ENCODE measurements around the gene NAALAD2. TPM values are rescaled to one million over a fixed set of nuclear protein-coding genes. Genes with fewer than 3 reads are reported as not detected.

Gene NAALAD2
- total and polyA plus RNA-seq, 2 donors (not counting 1 experiment from before 2014, with no cell fraction given), result not detected

DNA sequence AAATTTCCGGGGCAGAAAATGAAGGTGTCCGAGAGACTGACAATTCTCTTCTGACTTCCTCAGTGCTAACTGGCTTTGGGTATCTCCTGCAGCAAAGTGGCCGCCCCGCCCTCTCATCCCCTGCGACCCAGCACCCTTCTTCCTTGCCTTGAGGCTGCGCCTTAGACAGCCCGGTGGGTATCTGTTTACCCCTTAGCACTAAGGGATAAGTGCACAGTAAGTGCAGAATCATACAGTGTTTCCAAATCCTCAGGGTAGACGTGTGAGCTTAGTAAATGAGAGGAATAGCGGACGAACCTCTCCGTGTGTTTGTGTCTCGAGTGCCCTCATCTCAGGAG, 88.8 kb downstream of the NAALAD2 start:
- intact Hi-C loops (cut with micrococcal nuclease), result loop anchor here (2.0 to 5.0 kb wide), 2 partner anchors 18 to 1886 kb away; partner anchors contain the start of gene CTSC
- H3K9me3 Mint-ChIP-seq (ENCODE audit: insufficient read depth), result no peaks in the 10 kb centered on the region
- peak overlapping the region; percentile 93 for H3K27ac Mint-ChIP-seq
- ATAC-seq (ENCODE audit: low read depth), result peak; percentile 57
- no peaks in the 10 kb centered on the region for H3K27me3 ChIP-seq (replicated peaks in 1 of 4; ENCODE audit: control extremely low read depth in 1 of 4, control insufficient read depth in 3 of 4, insufficient read depth in 4 of 4, low read length in 3 of 4)
- H3K9me3 ChIP-seq (ENCODE audit: control extremely low read depth in 1 of 3, control insufficient read depth in 2 of 3, insufficient read depth in 1 of 3, low read length in 2 of 3), result no peaks in the 10 kb centered on the region
- no peak for DNase-seq
- no peaks in the 10 kb centered on the region for H3K36me3 ChIP-seq (replicated peaks in 1 of 2; ENCODE audit: control extremely low read depth in 1 of 2, control insufficient read depth in 1 of 2, extremely low read depth in 1 of 2, insufficient read depth in 2 of 2, low read length in 1 of 2)
- H3K4me3 ChIP-seq (ENCODE audit: control extremely low read depth in 1 of 5, extremely low read depth in 1 of 5, insufficient read depth in 1 of 5, low read depth in 2 of 5, low read length in 4 of 5), result peak overlapping the region; percentile 69 to 88 (median 84)
- H3K4me1 ChIP-seq (ENCODE audit: control insufficient read depth in 2 of 2, insufficient read depth in 2 of 2, low read length in 2 of 2), result peaks cover 20 to 34% of the 10 kb centered on the region in 2 donors
- peak overlapping the region; percentile 86 to 88 for H3K27ac ChIP-seq (ENCODE audit: low read length in 2 of 2)
- H3K4me2 ChIP-seq (replicated peaks; ENCODE audit: low read depth, low read length, poor library complexity, severe bottlenecking), result peak overlapping the region; percentile 74
- H2AFZ ChIP-seq (ENCODE audit: insufficient read depth, low read depth, low read length, poor library complexity, severe bottlenecking), result peak overlapping the region; percentile 84
- POLR2A ChIA-PET, result no interaction called here
- 0% methylated on average over 5 of the region's 12 CpGs for WGBS (ENCODE audit: insufficient coverage)
- CTCF ChIA-PET, result interaction anchor here (0.7 kb wide), 1 partner anchor 18 kb away, joined by 3 read pairs; no protein-coding TSS in a partner anchor
- peak overlapping the region; percentile 89 for H3K9ac ChIP-seq (ENCODE audit: low read length)
- H4K20me1 ChIP-seq (ENCODE audit: control insufficient read depth, insufficient read depth, low read length, poor library complexity, severe bottlenecking), result peaks cover 34% of the 10 kb centered on the region
- H3K27me3 Mint-ChIP-seq, result peaks cover 6% of the 10 kb centered on the region
- TF ChIP-seq, protein P1, sequence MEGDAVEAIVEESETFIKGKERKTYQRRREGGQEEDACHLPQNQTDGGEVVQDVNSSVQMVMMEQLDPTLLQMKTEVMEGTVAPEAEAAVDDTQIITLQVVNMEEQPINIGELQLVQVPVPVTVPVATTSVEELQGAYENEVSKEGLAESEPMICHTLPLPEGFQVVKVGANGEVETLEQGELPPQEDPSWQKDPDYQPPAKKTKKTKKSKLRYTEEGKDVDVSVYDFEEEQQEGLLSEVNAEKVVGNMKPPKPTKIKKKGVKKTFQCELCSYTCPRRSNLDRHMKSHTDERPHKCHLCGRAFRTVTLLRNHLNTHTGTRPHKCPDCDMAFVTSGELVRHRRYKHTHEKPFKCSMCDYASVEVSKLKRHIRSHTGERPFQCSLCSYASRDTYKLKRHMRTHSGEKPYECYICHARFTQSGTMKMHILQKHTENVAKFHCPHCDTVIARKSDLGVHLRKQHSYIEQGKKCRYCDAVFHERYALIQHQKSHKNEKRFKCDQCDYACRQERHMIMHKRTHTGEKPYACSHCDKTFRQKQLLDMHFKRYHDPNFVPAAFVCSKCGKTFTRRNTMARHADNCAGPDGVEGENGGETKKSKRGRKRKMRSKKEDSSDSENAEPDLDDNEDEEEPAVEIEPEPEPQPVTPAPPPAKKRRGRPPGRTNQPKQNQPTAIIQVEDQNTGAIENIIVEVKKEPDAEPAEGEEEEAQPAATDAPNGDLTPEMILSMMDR (IDR thresholded peaks at IDR 0.05), result no peak
- TF ChIP-seq EZH2 (IDR thresholded peaks at IDR 0.05; ENCODE audit: borderline replicate concordance, insufficient read depth, low read depth, low read length, poor library complexity, severe bottlenecking), result no peak
- H3K4me1 Mint-ChIP-seq, result peaks cover 49% of the 10 kb centered on the region
- peaks cover 56% of the 10 kb centered on the region for H3K79me2 ChIP-seq (ENCODE audit: control insufficient read depth, insufficient read depth, low read length)
- H3K4me3 Mint-ChIP-seq, result peak overlapping the region; percentile 92

DNA sequence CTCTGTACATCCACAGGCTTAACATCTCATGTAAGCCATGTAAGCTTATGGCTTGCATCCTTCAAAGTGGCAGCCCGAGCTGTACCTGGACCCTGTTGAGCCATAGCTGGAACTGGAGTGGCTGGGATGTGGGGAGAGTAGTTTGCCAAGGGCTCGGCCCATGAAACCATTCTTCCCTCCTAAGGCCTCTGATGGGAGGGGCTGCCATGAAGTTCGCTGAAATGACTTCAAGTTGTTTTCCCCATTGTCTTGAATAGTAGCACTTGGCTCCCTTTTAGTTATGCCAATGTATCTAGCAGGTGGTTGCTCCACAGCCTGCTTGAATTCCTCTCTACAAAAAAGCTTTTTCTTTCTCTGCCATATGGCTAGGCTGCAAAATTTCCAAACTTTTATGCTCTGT, 93.6 kb downstream of the NAALAD2 start:
- intact Hi-C loops (cut with micrococcal nuclease), result no loop called here
- Histone ChIP-seq H3K79me2 (ENCODE audit: control insufficient read depth, insufficient read depth, low read length) (peaks cover 9% of the 10 kb centered on the region), H2AFZ (ENCODE audit: insufficient read depth, low read depth, low read length, poor library complexity, severe bottlenecking) (no peak overlapping the region), H3K9me3 (ENCODE audit: control extremely low read depth in 1 of 3, control insufficient read depth in 2 of 3, insufficient read depth in 1 of 3, low read length in 2 of 3) (peaks cover 0 to 3% (median 0%) of the 10 kb centered on the region in 3 donors), H4K20me1 (ENCODE audit: control insufficient read depth, insufficient read depth, low read length, poor library complexity, severe bottlenecking) (no peaks in the 10 kb centered on the region), H3K9ac (ENCODE audit: low read length) (no peak overlapping the region), H3K36me3 (replicated peaks in 1 of 2; ENCODE audit: control extremely low read depth in 1 of 2, control insufficient read depth in 1 of 2, extremely low read depth in 1 of 2, insufficient read depth in 2 of 2, low read length in 1 of 2) (no peaks in the 10 kb centered on the region), H3K4me2 (replicated peaks; ENCODE audit: low read depth, low read length, poor library complexity, severe bottlenecking) (no peak overlapping the region), H3K4me1 (ENCODE audit: control insufficient read depth in 2 of 2, insufficient read depth in 2 of 2, low read length in 2 of 2) (peaks cover 0 to 7% of the 10 kb centered on the region in 2 donors), H3K27ac (ENCODE audit: low read length in 2 of 2) (no peak overlapping the region), H3K4me3 (ENCODE audit: control extremely low read depth in 1 of 5, extremely low read depth in 1 of 5, insufficient read depth in 1 of 5, low read depth in 2 of 5, low read length in 4 of 5) (no peak overlapping the region), H3K27me3 (replicated peaks in 1 of 4; ENCODE audit: control extremely low read depth in 1 of 4, control insufficient read depth in 3 of 4, insufficient read depth in 4 of 4, low read length in 3 of 4) (no peaks in the 10 kb centered on the region)
- no peak for DNase-seq
- Mint-ChIP-seq H3K9me3 (ENCODE audit: insufficient read depth) (no peaks in the 10 kb centered on the region), H3K4me1 (peaks cover 9% of the 10 kb centered on the region), H3K27ac (no peak overlapping the region), H3K27me3 (peaks cover 33% of the 10 kb centered on the region), H3K4me3 (no peak overlapping the region)
- ChIA-PET POLR2A (no interaction called here), CTCF (interaction anchor here (2.0 kb wide), 1 partner anchor 23 kb away, joined by 8 read pairs; no protein-coding TSS in a partner anchor)
- TF ChIP-seq, protein P1 (IDR thresholded peaks at IDR 0.05), result no peak
- TF ChIP-seq EZH2 (IDR thresholded peaks at IDR 0.05; ENCODE audit: borderline replicate concordance, insufficient read depth, low read depth, low read length, poor library complexity, severe bottlenecking), result no peak
- 100% methylated on average over 1 of the region's 3 CpGs for WGBS (ENCODE audit: insufficient coverage)
- no peak for ATAC-seq (ENCODE audit: low read depth)

Measured in B cell (primary cell).